Astrocyte (in vitro differentiated cells and primary cell): Measurements from ENCODE around the gene FOXF1. TPM values are rescaled to one million over a fixed set of nuclear protein-coding genes. Genes with fewer than 3 reads are reported as not detected.

Source experiments
- DNase-seq: peaks from one replicate; pipeline ENCODE4 v3.0.0-alpha.2; 2010; ENCODE audit warnings: low read depth
- FAIRE-seq: peaks from 2 replicates; lab custom pipeline; 2011; peaks lifted over from hg19 to GRCh38; lab: Jason Lieb, UNC
- H2AFZ ChIP-seq: 2 replicates; pipeline ENCODE4 v1.6.0; 2012; ENCODE audit warnings: low read depth, low read length, inconsistent platforms
- H3K27ac ChIP-seq: 2 replicates; pipeline ENCODE4 v1.5.1; 2011; ENCODE audit warnings: low read depth, low read length, inconsistent platforms
- H3K27me3 ChIP-seq: 2 replicates; pipeline ENCODE4 v1.6.0; 2011; ENCODE audit warnings: low read length, inconsistent platforms; ENCODE audit not compliant: insufficient read depth
- H3K36me3 ChIP-seq: 2 replicates; pipeline ENCODE4 v1.5.1; 2011; ENCODE audit warnings: low read length, inconsistent platforms; ENCODE audit not compliant: insufficient read depth
- H3K4me1 ChIP-seq: 2 replicates; pipeline ENCODE4 v1.5.1; 2011; ENCODE audit warnings: low read length, inconsistent platforms; ENCODE audit not compliant: insufficient read depth
- H3K4me2 ChIP-seq: 2 replicates; pipeline ENCODE4 v1.6.0; 2012; ENCODE audit warnings: low read length, inconsistent platforms
- H3K4me3 ChIP-seq: 2 replicates; pipeline ENCODE4 v1.5.1; 2011; ENCODE audit warnings: low read depth, mild to moderate bottlenecking, low read length, inconsistent platforms; ENCODE audit not compliant: insufficient read depth
- H3K79me2 ChIP-seq: 2 replicates; pipeline ENCODE4 v1.6.0; 2012; ENCODE audit warnings: mild to moderate bottlenecking, low read length, inconsistent platforms; ENCODE audit not compliant: insufficient read depth
- H3K9ac ChIP-seq: 2 replicates; pipeline ENCODE4 v1.6.0; 2012; ENCODE audit warnings: mild to moderate bottlenecking, low read length, inconsistent platforms
- H3K9me3 ChIP-seq: 2 replicates; pipeline ENCODE4 v1.5.1; 2012; ENCODE audit warnings: low read depth, mild to moderate bottlenecking, low read length, inconsistent platforms; ENCODE audit not compliant: insufficient read depth
- H4K20me1 ChIP-seq: 2 replicates; pipeline ENCODE4 v1.6.0; 2012; ENCODE audit warnings: low read length, inconsistent platforms; ENCODE audit not compliant: insufficient read depth
- H3K27ac Mint-ChIP-seq: one replicate; pipeline ENCODE4 v1.8.0; 2021; ENCODE audit warnings: mild to moderate bottlenecking, mixed read lengths; ENCODE audit not compliant: unreplicated experiment
- H3K27me3 Mint-ChIP-seq: one replicate; pipeline ENCODE4 v1.8.0; 2021; ENCODE audit warnings: low read depth, mixed read lengths; ENCODE audit not compliant: unreplicated experiment
- H3K36me3 Mint-ChIP-seq: one replicate; pipeline ENCODE4 v1.8.0; 2021; ENCODE audit warnings: low read depth, mixed read lengths; ENCODE audit not compliant: unreplicated experiment
- H3K4me1 Mint-ChIP-seq: one replicate; pipeline ENCODE4 v1.8.0; 2021; ENCODE audit warnings: low read depth, mixed read lengths; ENCODE audit not compliant: unreplicated experiment
- H3K4me3 Mint-ChIP-seq: one replicate; pipeline ENCODE4 v1.8.0; 2021; ENCODE audit warnings: mild to moderate bottlenecking, moderate library complexity, mixed read lengths; ENCODE audit not compliant: unreplicated experiment
- H3K9me3 Mint-ChIP-seq: one replicate; pipeline ENCODE4 v1.8.0; 2021; ENCODE audit warnings: mild to moderate bottlenecking, mixed read lengths; ENCODE audit not compliant: unreplicated experiment
- EZH2 ChIP-seq: IDR thresholded peaks from 2 replicates; pipeline ENCODE4 v1.6.1; 2012; ENCODE audit warnings: mild to moderate bottlenecking, low read length, inconsistent platforms; ENCODE audit not compliant: insufficient read depth
- total RNA-seq: library from RNA; stranded (reverse); gene quantifications from 2 replicates; pipeline ENCODE4 v1.2.1, GENCODE V29; 2021
- TF ChIP-seq, protein P1 (sequence below): IDR thresholded peaks from 2 replicates; pipeline ENCODE4 v1.5.1; 2011; ENCODE audit warnings: low read depth, mild to moderate bottlenecking, inconsistent platforms, low read length, moderate library complexity; ENCODE audit not compliant: insufficient read depth

Gene FOXF1
- total RNA-seq, 1 donor from 2014 or later: 0.07 TPM

DNA sequence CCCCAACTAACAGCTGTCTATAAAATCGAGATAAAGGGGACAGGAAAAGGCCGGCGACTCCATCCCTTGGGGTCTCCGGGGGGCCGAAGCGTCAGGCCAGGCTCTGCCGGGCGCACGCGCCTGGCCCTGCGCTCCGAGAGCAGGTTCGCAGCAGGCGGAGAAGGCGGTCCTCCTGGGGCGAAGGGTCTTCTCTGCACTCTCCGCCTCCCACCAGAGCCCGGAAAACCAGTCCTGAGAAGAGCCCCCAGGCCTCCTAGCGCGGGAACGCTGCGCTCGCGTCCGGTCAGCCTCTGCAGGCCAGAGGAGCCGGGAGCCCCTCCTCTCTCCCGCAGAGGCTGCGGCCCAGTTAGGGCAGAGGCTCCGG, 5.1 kb downstream of the FOXF1 start:
- no peaks in the 10 kb centered on the region for H3K4me1 ChIP-seq
- no peaks in the 10 kb centered on the region for H3K36me3 ChIP-seq
- Mint-ChIP-seq H3K36me3 (no peaks in the 10 kb centered on the region), H3K27me3 (peaks cover 73% of the 10 kb centered on the region), H3K4me1 (no peaks in the 10 kb centered on the region), H3K9me3 (peaks cover 16% of the 10 kb centered on the region), H3K27ac (no peak overlapping the region), H3K4me3 (no peak overlapping the region)
- TF ChIP-seq, protein P1, sequence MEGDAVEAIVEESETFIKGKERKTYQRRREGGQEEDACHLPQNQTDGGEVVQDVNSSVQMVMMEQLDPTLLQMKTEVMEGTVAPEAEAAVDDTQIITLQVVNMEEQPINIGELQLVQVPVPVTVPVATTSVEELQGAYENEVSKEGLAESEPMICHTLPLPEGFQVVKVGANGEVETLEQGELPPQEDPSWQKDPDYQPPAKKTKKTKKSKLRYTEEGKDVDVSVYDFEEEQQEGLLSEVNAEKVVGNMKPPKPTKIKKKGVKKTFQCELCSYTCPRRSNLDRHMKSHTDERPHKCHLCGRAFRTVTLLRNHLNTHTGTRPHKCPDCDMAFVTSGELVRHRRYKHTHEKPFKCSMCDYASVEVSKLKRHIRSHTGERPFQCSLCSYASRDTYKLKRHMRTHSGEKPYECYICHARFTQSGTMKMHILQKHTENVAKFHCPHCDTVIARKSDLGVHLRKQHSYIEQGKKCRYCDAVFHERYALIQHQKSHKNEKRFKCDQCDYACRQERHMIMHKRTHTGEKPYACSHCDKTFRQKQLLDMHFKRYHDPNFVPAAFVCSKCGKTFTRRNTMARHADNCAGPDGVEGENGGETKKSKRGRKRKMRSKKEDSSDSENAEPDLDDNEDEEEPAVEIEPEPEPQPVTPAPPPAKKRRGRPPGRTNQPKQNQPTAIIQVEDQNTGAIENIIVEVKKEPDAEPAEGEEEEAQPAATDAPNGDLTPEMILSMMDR: no peak
- no peak for TF ChIP-seq EZH2
- peak overlapping the region; percentile 29 for H3K4me3 ChIP-seq
- no peak for FAIRE-seq
- DNase-seq: no peak
- no peak overlapping the region for H3K27ac ChIP-seq
- H2AFZ ChIP-seq: no peak overlapping the region
- peaks cover 3% of the 10 kb centered on the region for H3K9me3 ChIP-seq
- peak overlapping the region; percentile 83 for H3K4me2 ChIP-seq
- peaks cover 43% of the 10 kb centered on the region for H3K79me2 ChIP-seq
- H3K27me3 ChIP-seq: peaks cover 50% of the 10 kb centered on the region
- H3K9ac ChIP-seq: no peak overlapping the region
- peaks cover 41% of the 10 kb centered on the region for H4K20me1 ChIP-seq

DNA sequence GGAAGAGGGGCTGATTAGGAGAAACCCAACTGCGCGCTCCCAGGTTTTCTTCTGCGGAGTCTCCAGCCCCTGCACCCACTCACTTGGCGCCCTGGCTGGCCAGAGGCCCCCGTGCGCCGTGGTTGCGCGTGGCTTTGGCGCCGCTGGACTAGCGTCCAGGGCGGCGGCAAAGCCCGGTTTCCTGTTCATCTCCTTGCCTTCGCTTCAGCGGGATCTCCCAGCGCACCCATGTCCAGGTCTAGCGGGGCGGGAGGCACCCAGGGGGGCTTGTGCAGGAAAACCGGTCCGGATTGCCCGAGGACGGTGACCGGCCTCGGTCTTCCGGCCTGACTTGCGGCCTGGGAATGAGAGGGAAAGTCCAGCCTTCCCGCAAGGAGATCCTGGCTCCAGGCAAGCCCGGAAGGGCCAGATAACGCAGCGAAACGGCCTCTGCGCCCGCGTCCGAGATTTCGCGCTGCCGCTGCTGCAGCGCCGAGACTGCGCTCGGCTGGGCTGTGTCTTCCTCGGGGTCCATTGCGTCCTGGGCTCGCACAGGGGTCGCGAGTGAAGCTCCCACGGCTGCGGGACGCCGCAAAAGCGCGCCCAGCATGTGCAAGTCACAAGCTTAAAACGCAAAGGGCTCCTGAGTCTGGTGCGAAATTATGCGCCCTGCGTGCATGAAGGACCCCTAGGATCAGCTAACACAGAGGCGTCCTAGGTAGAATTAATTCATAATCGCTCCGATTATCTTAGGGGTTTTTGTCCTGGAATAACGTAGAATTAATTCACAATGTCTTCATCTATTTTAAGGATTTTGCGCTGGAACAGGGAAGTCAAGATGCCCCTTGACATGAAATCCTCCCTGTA, 5.7 kb downstream of the FOXF1 start:
- Histone ChIP-seq H3K36me3 (no peaks in the 10 kb centered on the region), H3K4me2 (peak overlapping the region; percentile 83), H2AFZ (peak overlapping the region; percentile 49), H3K27me3 (peaks cover 51% of the 10 kb centered on the region), H3K4me1 (no peaks in the 10 kb centered on the region), H3K4me3 (no peak overlapping the region), H3K27ac (no peak overlapping the region), H4K20me1 (peaks cover 41% of the 10 kb centered on the region), H3K9me3 (peaks cover 3% of the 10 kb centered on the region), H3K9ac (no peak overlapping the region), H3K79me2 (peaks cover 38% of the 10 kb centered on the region)
- Mint-ChIP-seq H3K4me3 (no peak overlapping the region), H3K27ac (no peak overlapping the region), H3K36me3 (no peaks in the 10 kb centered on the region), H3K27me3 (peaks cover 74% of the 10 kb centered on the region), H3K9me3 (peaks cover 16% of the 10 kb centered on the region), H3K4me1 (no peaks in the 10 kb centered on the region)
- FAIRE-seq (no peak), DNase-seq (peak; percentile 65)
- no peak for TF ChIP-seq EZH2
- TF ChIP-seq, protein P1: no peak

DNA sequence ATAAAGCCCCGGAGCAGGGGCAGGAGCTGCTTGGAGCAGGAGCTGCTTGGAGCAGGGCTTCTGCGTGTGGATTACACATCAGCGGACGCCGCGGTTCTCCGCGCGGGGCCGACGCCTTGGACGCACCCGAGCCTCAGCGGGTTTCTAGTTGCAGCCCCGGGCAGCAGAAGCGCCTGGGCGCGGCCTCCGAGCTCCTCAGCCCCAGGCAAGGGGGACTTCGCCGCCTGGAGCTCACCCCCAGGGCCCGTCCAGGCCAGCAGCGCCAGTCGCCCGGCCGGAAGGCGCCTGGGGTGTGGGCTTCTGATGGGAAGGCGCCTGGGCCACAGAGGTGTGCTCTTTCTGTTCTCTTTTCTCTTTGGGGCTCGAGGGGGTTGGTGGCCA, 6.3 kb downstream of the FOXF1 start:
- Histone ChIP-seq H3K9me3 (peaks cover 3% of the 10 kb centered on the region), H3K4me3 (no peak overlapping the region), H3K4me1 (no peaks in the 10 kb centered on the region), H3K79me2 (peaks cover 31% of the 10 kb centered on the region), H3K9ac (no peak overlapping the region), H3K27ac (no peak overlapping the region), H3K27me3 (peaks cover 51% of the 10 kb centered on the region), H4K20me1 (peaks cover 39% of the 10 kb centered on the region), H2AFZ (no peak overlapping the region), H3K4me2 (peak overlapping the region; percentile 83), H3K36me3 (no peaks in the 10 kb centered on the region)
- Mint-ChIP-seq H3K4me3 (no peak overlapping the region), H3K9me3 (peaks cover 15% of the 10 kb centered on the region), H3K27ac (peak overlapping the region; percentile 53), H3K4me1 (no peaks in the 10 kb centered on the region), H3K36me3 (no peaks in the 10 kb centered on the region), H3K27me3 (peaks cover 78% of the 10 kb centered on the region)
- no peak for DNase-seq
- FAIRE-seq: no peak
- TF ChIP-seq EZH2: no peak
- TF ChIP-seq, protein P1: no peak
